HG02571 (cell line): Measurements from ENCODE around the gene RIPK1.
A peak's percentile ranks its signal among the peaks of the same experiment; 100 is the strongest.

Source experiments
- ATAC-seq: cut with Tn5 transposase; IDR thresholded peaks from one replicate; pipeline ENCODE4 v1.9.1; 2021; ENCODE audit warnings: mild to moderate bottlenecking, moderate library complexity; ENCODE audit not compliant: unreplicated experiment

Gene RIPK1

DNA sequence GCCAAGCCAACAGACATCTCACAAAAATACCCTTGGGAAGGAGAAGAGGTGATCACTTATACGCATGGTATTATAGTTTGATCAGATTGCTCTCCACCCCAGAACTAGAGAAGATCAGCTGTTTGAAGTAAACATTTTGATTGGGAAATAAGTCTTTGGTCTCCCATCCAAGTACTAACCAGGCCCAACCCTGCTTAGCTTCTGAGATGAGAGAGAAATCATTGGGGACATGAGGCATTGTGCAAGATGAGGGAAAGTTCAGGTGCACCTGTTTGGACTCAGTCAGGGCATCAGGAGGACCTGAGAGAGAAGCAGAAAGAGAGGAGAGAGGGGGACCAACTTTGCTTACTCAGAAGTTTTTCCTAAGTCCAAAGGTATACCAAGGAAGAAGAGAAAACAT lies 11.4 kb downstream of the RIPK1 start:
- no peak for ATAC-seq

DNA sequence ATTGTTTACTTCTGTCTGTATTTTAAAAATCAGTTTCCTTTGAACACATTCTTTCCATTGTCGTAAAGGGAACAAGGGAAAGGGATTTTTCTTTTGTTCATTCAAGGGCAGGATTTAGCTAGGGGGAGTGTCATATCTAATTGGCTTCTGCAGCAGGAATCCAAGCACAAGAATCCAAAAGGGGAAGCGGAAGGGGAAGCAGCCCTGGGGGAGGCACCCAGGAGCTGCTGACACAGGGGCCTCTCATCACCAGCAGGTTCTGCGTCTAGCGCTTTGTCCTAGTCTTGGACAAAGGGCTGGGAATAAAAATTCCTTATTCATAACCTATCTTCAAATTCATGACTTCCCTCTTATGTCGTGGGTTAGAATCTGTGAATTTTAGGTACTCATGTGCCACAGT lies 13.7 kb downstream of the RIPK1 start:
- ATAC-seq = no peak

DNA sequence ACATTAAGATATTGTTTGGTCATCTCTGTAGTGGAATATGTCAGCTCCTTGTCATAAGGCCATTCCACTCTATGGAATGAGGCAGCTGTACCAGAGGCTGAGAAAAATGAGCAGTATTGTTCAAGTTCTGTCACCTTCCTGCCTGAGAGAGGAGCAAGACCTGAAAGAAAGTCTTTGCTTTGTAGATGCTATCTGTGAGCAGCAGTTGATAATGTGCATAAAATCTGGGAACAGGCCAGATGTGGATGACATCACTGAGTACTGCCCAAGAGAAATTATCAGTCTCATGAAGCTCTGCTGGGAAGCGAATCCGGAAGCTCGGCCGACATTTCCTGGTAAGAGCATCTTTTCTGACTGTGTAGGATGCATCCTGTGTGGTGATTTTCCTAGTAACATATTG lies 16.8 kb downstream of the RIPK1 start:
- ATAC-seq = no peak

DNA sequence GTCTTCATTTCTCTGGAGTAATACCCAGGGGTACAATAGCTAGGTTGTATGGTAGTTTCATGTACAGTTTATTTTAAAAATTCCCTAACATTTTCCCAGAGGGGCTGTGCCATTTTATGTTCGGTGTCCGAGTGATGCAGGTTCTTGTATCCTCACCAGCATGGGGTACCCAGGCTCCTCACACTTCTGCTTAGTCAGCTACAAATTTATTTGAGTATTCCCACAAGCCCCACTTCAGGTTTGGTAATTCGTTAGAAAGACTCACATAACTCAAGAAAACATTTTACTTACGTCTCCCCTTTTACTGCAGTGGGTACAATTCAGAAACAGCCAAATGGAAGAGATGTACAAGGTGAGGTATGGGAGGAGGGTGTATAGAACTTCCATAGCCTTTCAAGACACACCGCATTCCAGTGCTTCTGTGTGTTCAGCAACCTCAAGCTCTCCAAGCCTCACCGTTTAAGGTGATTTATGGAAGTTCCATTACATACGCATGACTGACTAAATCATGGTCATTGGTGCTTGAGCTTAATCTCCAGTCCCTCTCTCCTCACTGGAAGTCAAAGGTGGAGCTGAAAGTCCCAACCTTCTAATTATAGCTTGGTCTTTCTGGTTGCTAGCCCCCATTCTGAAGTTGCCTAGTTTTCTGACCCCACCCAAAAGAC lies 18.1 kb downstream of the RIPK1 start:
- no peak for ATAC-seq

DNA sequence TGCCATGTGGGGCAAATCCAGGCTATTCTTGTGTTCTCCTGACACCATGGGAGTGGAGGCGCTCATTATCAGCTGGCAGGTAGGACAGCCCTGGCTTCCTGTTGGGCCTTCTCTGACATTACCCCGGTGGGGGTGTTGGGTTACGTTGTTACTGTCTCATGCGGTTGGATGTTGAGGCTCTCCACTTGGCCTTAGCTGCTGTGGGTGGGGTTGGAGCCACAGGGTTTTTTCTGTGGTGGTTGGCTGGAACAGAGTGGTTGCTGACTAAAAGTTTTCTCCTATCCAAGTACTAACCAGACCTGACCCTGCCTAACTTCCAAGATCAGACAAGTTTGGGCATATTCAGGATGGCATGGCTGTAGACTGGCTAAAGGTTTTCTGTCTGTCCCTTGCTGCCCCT lies 20.2 kb downstream of the RIPK1 start:
- ATAC-seq = no peak

DNA sequence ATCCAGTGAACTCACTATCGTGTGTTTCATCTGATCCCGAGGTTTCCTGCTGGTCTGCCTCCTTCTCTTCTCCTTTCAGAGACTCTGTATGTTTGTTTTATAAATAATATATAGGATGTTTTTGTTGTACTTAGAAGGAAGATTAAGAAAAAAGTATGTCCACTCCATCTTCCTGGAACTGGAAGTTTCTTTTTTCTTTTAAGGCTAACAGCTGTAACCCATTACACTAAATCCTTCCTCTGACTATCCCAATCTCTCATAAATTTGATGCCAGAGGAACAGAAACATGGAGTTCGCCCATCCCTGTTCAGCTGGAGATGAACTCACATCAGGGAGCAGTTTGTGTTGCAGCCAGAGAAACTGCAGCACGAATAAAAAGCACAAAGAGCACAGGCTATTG lies 20.7 kb downstream of the RIPK1 start:
- ATAC-seq = no peak

DNA sequence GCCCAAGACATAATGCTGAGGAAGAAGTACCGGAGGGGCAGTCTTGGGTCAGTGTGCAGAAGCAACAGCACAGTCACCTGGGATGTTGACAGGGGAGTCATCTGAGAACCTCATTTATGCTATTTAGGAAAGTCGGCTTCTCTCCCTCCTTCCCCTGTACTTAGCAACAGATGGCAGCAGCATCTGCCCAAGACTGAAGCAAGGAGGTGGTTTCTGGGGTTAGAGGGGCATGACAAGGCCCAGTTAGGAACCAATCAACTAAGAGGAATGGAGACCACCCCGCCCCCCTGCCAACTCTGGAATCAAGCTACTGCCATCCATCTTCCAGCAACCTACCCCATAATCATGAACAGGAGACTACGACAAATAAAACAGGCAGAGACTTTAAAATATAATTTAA lies 21.7 kb downstream of the RIPK1 start:
- no peak for ATAC-seq

DNA sequence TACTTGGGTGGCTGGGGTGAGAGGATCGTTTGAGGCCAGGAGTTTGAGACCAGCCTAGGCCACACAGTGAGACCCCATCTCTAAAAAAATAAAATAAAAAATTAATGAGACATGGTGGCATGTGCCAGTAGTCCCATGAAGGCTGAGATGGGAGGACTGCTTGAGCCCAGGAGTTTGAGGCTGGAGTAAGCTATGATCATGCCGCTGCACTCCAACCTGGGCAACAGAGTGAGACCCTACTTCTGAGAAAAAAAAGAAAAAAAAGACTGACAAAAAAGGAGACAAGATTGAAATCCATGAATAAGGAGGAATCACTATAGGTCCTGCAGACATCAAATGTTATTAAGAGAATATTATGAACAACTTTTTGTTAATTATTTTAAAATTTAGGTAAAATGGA lies 26.5 kb downstream of the RIPK1 start:
- ATAC-seq = no peak

DNA sequence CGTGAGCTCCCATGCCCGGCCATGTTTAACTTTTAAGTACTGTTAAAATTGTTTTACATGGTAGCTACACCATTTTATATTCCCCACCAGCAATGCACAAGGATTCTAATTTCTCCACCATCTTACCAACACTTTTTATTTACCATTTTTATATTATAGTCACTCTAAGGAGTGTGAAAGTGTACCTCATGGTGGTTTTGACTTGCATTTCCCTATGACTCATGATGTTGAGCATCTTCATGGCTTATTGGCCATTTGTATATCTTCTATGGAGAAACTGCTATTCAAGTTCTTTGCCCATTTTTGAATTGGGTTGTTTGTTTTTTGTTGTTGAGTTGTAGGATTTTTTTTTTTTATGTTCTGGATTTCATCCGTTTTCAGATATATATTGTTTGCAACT lies 34.6 kb downstream of the RIPK1 start:
- no peak for ATAC-seq

DNA sequence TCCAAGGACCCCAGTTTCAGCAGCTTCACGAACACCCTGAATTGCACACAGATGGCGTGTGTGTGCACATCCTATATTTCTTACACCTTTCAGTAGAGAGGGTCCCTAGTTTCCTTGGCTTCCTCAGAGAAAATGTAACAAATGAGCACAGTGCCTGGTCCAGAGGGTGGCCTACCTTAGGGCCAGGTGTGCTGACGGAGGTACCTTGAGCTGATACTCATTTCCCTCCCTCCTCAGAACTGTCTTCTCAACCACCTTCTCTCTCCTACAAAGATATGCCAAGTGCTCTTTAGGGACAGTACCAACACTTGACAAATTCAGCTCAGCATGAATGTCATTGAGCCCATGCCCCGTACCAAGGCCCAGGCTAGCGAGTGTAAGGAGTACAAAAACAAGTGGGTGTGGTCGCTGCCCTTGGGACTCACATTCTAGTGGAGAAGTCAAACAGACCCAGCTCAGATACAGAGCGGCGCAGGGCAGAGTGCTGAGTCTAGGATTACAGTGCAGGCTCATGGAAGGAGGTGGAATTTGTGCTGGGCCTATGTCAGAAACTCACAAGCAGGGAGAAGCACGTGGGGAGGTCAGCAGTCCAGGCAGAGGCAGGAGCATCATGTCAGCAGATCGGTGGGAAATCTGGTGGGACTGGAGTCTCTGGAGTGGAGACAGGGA lies 40.6 kb downstream of the RIPK1 start:
- no peak for ATAC-seq

DNA sequence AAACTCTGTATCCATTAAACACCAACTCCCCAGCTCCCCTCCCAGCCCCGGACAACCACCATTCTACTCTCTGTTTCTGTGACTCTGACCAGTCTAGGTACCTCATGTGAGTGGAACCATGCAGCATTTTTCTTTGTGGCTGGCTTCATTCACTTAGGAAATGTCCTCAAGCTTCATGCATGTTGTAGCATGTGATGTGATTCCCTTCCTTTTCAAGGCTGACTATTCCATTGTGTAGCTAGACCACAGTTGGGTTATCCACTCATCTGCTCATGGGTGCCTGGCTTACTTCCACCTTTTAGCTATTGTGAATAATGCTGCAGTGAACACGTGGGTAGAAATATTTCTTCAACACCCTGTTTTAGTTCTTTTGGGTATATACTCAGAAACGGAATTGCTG lies 41.5 kb downstream of the RIPK1 start:
- ATAC-seq = no peak

DNA sequence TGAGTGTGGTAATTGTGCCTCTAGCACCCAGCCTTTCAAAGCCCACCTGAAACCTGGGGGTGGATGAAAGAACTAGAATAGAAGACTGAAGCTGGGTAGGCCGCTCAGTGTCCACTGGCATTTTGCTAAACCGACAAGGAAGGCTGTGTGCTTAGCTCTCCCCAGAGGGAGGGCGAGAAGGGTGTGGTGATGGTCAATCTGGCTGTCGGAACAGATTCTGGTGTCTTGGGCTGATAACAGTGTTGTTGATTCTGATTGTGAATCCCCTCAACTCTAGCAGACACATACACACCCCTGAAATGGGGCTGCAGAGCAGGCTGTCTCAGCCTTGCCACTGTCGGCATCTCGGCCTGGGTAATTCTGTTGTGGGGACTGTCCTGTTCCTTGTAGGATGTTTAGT lies 46.1 kb downstream of the RIPK1 start:
- no peak for ATAC-seq

DNA sequence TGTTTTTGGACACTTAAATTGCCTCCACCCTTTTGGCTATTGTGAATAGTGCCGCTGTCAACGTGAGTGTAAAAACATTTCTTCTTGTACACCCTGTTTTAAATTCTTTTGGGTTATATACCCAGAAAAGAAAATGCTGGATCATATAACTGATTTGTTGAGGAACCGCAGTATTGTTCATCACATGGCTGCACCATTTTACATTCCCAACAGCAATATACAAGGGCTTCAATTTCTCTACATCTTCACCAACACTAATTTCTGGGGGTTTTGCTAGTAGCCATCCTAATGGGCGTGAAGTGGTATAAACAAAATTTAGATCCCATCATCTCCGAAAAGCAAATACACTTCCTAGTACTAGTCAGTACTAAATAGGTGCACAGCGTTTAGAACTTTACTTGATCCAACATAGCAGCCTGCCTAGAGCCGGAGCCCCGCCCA lies 49.6 kb downstream of the RIPK1 start:
- ATAC-seq = no peak

DNA sequence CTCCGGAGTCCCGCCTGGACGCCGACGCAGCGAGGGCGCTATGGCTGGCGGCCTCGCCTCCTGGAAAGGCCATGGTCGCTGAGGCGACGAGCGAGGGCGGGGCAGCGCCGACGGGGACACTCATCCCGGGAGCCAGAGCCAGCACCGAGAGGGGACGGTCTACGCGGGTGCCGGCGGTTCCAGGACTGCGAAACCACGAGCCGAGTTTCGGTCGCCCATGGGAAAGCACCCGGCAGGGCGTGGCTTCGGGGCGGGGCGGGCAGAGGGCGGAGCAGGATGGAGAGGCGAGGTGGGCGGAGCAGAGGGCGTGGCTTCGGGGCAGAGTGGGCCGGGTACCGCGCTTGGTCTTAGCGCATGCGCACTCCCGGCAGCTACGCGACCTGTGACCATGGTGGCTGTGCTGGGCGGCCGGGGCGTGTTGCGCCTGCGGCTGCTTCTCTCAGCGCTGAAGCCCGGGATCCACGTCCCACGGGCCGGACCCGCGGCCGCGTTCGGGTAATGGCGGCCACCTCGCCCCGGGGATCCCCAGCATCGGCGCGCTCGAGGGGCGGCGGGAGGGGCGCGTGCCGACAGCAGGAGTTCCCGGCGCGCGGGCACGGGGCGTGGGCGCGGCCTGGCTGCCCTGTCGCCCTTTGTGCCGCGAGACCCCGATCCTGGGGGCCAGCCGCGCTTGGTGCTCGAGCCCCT lies 50.2 kb downstream of the RIPK1 start, which contains the start of gene BPHL:
BPHL (plus strand) TSS at position 359 of the 687 bp plus-strand sequence; CDS start at position 389, 30 bp downstream.
- ATAC-seq = peak; percentile 88

DNA sequence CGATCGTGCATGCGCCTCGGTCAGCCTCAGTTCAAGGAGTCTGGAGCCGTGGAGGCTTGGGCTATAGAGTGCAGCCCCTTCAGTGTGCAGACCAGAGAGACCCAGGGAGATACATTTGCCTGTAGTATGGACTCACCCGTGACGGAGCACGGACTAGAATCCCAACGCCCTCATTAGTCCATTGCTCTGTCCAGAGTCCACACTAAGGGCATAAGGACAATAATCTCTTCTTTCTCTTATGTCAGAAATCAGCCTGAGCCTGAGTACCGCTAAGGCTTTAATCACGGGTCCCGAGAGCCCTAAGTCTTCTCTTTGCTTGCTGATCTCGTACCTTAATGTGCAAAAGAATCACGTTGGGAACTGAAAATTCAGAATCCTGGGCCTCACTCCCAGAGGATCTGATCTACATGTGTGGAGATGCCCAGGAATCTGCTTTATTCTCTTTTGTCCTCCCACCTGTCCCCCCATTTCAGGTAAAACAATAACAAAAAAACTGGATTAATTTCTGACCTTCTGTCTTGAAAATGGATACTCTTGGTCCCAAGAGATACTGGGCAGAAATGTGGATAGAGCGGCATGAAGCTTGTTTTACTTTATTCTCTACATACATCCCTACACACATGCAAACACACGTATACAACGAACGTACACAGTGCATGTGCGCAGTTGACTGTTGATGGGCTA lies 50.9 kb downstream of the RIPK1 start:
- peak; percentile 29 for ATAC-seq

DNA sequence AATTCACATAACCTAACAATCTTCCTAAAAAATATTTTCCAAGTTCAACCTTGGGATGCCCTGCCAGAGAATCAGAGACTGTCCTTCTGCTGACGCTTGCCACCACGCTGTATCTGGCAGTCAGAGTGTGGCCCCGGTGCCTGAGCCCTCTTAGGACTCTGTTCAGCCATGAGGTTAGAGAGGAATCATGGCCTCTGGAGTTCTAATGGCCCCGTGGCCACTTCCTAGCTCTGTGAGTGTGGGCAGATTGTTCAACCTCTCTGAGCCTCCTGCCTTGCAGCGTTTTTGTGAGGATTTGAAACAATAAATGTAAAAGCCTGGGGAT lies 52.4 kb downstream of the RIPK1 start:
- no peak for ATAC-seq

DNA sequence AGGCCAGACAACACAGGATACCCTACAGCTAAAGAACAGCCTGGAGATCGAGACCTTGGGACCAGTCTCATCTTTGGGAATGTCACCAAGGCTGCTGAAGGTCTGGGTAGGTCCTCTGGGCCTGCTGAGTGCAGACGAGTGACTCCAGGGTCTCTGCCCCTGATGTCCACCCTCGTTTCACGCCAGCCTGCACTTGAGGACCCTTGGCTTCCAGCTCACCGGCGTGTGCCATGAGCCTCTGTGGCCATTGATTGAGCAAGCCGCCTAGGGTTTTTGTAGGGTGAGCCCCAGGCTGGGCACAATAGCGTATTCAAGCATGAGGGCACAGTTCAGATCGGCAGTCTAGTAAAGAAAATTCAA lies 54.5 kb downstream of the RIPK1 start:
- no peak for ATAC-seq

DNA sequence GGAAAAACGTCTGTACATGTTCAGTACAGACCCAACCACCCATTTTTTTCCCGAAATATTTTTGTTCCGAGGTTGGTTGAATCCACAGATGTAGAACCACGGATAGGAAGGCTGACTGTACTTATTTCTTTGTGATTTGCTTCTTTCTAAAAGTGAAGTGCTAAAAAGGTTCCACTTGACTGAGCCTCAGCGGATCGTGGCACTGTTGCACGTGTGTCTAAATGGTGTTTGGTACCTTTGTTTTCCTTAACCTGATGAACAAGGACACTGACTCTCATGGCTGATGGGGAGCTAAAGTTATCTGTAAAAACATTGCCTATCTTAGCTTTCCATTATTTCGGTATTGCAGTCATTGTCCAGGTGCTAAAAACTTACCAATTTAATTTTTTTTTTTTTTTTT lies 56.4 kb downstream of the RIPK1 start:
- ATAC-seq = no peak

DNA sequence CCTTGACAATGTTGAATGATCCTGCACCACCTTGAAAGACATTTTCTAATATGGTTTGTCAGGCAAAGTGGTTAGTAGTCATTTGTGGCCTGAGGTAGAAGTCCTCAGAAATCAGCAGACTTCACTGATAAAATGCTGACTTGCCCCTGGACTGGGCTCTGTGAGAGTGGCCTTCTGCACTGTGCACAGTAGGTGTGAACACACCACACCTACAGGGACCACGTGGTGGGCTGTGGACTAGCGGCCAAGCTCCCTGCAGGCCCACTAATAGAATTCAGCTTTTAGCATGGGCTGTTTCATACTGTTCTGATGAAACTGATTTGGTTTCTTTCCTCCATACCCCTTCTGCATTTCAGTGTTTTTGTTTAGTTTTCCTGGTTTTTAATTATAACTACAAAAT lies 57.5 kb downstream of the RIPK1 start:
- ATAC-seq = no peak

DNA sequence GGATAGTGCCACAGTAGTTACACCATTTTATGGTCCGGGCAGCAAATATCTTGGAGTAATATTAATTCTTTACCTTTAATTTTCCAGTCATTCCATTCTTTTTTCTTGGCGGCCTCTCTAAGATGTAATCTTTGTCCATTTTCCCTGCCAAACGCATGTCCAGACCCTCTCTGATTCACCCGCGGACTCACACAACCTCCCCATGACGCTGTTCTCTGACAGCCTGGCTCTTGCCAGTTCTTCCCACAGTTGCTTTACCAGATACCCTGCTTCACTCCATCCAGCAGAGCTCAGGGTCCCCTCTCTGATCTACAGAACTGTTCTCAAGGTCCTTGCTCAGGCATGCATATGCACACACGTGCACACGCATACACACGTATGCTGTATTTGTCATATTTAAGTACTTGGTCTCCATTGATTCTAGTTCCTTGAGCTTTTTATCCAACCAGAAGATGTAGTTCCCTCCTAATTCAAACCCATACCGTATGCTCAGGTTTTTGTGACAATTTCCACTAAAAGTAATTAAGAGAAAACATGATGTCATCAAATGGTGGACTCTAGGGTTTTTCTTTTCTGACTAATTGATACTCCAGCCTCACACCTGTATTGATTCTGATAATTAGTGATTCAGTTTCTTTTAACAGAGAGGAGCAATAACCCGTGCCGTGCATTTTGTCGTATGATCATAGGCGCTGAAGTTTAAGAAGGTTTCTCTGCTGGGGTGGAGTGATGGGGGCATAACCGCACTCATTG lies 60.2 kb downstream of the RIPK1 start:
- no peak for ATAC-seq

DNA sequence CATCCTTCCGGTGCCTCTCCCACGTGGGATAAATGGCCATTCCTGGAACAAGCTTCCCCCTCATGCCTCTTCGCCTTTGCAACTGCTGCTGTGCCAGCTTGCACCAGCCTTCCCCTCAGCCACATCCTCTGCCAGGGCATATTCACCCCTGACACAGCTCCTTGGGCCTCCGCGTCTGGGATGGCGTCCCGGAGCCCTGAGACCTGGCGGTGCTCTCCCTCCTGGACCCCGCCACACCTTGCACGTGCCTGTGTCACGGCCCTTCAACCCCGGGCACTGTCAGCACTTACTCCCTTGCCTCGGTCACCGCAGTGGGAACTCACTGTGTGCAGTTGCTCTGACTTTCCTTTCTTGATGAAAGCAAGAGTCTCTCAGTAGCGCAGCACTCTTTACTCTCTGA lies 63.4 kb downstream of the RIPK1 start:
- no peak for ATAC-seq
